ENCODE results near the gene TECRL. TPM values are rescaled to one million over a fixed set of nuclear protein-coding genes. Genes with fewer than 3 reads are reported as not detected.
A peak's percentile ranks its signal among the peaks of the same experiment; 100 is the strongest.

Gene TECRL
- total RNA-seq, 1 donor from 2014 or later = not detected

- intact Hi-C loops (cut with DNase I) = no loop called here
- DNase-seq (ENCODE audit: low spot score) (no peak), ATAC-seq (peak; percentile 32)
Observed at GRCh38 chr4:64340218-64341110, 68.8 kb downstream of the TECRL start.

GRCh38 chr4:64334964-64335363 is 74.3 kb downstream of the TECRL start:
- ATAC-seq = no peak
- intact Hi-C loops (cut with DNase I) = no loop called here
- DNase-seq (ENCODE audit: low spot score) = no peak

DNA sequence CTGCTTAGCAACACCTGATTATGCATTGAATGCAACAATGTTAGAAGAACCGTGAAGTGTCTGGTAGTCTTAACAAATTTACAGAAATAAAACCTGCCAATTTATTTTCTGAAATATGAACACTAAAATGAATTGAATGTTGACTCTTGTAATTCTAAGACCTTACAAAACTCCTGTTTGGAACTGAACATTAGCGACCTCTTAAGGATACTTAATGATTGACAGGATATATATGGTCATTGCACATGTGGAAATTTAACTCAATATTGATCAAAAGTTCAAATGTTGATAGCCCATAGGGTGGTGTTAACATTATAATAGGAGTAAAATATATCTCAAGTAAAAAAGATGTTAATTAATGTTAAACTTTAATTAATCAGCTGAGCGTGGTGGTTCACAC is 79.1 kb downstream of the TECRL start:
- intact Hi-C loops (cut with DNase I) = no loop called here
- ATAC-seq (no peak), DNase-seq (ENCODE audit: low spot score) (no peak)

DNA sequence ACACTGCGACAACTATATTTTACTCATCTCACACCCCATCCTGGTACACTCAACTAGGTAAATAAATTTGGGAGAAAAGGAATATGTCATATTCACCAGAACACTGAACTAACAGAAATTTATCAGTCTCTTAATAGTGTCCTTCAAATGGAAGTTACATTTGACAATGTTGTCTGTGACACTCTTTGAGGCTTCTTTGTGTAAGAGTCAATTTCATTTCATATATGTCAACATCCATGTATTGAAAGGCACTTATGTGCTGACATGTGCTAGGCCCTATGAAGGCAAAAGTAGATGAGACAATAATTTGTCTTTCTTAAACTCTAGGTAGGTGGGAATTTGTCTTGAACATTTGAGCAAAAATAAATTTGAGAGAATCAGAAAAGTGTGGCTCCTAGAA is 82.0 kb downstream of the TECRL start:
- intact Hi-C loops (cut with DNase I) = no loop called here
- ATAC-seq = no peak
- DNase-seq (ENCODE audit: low spot score) = no peak

GRCh38 chr4:64326507-64326906 is 82.7 kb downstream of the TECRL start:
- ATAC-seq = no peak
- no peak for DNase-seq (ENCODE audit: low spot score)
- intact Hi-C loops (cut with DNase I) = no loop called here

DNA sequence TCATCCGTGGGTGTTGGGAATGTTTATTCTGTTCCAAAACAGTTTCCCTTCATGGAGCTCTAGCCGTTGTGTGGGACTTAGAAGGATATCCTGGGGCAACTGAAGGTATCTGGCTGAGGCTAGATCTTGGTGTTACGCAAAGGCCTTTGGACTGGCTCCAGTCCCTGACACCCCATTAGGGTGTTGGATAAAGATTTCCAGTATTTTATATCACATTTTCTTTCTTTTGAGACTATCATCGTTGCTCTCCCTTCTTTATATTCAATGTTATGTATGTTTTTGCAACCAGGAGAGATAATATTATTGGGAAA is 103.0 kb downstream of the TECRL start:
- intact Hi-C loops (cut with DNase I) = no loop called here
- DNase-seq (ENCODE audit: low spot score) (no peak), ATAC-seq (no peak)

DNA sequence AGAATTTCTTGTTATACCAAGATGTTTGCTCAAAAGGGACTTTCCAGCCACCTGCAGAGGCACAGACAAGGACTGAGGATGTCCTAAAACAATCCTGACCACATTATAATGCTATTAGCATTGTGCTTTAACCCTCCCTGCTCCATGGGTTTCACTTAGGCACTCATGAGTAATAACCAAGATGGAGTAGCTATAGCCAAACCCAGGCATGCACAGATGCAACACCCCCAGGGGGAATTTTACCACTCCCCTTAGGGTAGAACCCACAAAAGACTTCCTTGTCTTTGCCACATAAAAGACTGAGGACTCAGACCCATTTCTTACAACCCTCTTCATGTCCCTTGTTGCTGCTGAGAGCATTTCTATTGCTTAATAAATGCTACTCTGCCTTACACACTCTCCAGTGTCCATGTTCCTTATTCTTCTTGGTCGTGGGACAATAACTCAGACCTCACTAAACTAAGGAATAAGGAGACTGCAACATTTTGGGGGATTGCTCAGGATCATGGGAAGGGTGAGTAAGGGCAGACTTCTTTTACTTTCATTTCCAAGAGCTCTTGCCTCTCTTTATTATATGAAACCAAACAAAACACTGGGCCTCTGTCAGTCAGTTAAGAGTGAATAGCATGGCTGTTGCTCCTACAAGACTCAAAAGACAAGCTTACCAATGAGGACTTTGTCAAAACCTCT is 103.5 kb downstream of the TECRL start:
- no peak for ATAC-seq
- intact Hi-C loops (cut with DNase I) = no loop called here

DNA sequence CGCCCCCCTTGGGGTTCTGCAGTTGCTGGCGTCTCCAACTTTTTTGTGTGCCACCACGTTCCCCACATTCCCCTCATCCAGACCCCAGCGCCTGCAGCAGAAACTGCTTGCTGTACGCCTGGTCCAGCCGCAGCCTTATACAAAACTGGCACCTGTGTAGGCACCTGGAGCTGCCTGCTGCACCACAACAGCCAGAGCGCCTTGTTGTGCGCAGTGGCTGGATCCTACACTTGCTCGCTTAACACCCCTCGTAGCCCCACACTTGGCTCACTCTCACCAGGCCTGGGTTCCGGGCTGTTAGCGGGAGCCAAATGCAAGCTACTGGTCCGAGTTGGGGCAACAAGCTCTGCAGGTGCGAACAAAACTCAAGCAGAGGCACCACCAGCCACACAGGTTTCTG is 136.8 kb downstream of the TECRL start:
- no peak for DNase-seq (ENCODE audit: low spot score)
- intact Hi-C loops (cut with DNase I) = no loop called here
- ATAC-seq = no peak

More for the DNA sequence above, 103.5 kb downstream of the TECRL start:
- no peak for DNase-seq (ENCODE audit: low spot score)

DNA sequence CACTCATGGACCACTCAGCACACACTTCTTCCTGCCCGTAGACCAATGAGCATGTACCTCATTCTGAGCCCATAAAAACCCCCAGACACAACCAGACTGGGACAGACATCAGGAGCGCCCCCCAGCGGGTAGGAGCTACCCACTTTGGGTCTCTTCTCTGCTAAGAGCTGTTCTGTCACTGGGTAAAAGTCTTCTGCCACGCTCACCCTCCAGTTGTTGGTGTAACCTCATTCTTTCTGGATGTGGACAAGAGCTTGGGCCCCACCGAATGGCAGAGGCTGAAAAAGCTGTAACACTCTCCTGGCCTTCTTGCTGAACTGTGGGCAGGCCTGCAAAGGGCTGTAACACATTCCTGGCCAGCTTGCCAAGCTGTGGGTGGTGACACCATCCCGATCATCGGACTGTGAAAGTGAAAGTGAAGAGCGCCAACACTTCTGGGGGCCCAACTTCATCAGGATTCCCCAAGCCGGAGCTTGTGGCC is 137.6 kb downstream of the TECRL start:
- ATAC-seq = no peak
- DNase-seq (ENCODE audit: low spot score) = no peak
- intact Hi-C loops (cut with DNase I) = no loop called here

DNA sequence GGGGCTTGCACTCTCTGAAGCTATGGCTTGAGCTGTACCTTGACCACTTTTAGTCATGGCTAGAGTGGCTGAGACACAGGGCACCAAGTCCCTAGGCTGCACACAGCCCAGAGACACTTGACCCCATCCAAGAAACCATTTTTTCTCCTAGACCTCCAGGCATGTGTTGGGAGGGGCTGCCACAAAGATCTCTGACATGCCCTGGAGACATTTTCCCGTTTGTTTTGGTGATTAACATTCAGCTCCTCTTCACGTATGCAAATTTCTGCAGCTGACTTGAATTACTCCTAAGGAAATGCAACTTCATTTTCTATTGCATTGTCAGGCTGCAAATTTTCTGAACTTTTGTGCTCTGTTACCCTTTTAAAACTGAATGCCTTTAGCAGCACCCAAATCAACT is 142.6 kb downstream of the TECRL start:
- ATAC-seq = no peak
- intact Hi-C loops (cut with DNase I) = no loop called here
- DNase-seq (ENCODE audit: low spot score) = no peak

DNA sequence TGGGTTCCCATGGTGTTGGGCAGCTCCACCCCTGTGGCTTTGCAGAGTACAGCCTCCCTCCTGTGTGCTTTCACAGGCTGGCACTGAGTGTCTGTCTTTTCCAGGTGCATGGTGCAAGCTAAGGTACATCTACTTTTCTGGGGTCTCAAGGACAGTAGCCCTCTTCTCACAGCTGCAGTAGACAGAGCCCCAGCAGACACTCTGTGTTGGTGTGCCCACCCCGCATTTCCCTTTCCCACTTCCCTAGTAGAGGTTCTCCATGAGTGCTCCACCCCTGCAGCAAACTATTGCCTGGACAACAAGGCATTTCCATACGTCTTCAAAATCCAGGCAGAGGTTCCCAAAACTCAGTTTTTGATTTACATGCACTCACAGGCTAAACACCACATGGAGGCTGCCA is 143.0 kb downstream of the TECRL start:
- ATAC-seq = no peak
- DNase-seq (ENCODE audit: low spot score) = no peak
- intact Hi-C loops (cut with DNase I) = no loop called here

DNA sequence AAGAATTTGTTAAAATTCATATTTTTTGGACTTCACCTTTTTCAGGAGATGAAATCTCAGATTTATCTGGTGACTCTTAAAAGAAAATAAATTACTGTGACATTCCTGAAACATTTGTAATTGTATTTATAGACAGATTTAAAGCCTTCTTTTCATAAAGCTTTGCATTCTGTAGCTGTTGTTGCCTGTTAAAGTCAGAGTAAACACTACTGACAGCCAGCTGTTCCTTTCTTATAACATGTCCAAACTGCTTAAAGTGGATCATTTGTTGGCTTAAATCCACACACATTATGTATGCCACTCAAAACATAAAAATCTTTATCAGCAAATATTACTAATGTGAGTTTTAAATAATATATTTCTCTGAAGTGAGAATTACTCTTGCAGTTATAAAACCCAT is 157.5 kb downstream of the TECRL start:
- intact Hi-C loops (cut with DNase I) = no loop called here
- ATAC-seq = no peak
- no peak for DNase-seq (ENCODE audit: low spot score)

- no peak for ATAC-seq
- intact Hi-C loops (cut with DNase I) = no loop called here
- DNase-seq (ENCODE audit: low spot score) = no peak
Observed at GRCh38 chr4:64250488-64250887, 158.8 kb downstream of the TECRL start.

DNA sequence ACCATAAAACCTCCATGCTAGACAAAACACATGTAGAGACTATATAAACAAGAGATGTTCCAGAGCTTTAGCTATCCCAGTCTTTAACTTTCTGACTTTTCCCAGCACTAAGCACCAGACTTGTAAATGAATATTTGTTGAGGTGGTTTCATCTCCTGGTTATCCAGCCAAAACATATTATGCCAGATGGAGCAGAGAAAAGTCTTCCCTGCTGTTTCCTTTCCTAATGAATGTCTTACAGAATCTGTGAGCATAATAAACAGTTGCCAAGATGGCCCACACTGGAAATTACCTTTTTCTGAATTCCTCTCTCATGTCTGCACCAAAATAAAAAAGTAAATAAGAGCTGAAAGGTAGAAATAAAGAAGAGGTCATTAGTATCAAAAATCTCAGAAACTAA is 159.2 kb downstream of the TECRL start:
- intact Hi-C loops (cut with DNase I) = no loop called here
- no peak for ATAC-seq
- DNase-seq (ENCODE audit: low spot score) = no peak

GRCh38 chr4:64248186-64248585 is 161.1 kb downstream of the TECRL start:
- ATAC-seq (no peak), DNase-seq (ENCODE audit: low spot score) (no peak)
- intact Hi-C loops (cut with DNase I) = no loop called here

DNA sequence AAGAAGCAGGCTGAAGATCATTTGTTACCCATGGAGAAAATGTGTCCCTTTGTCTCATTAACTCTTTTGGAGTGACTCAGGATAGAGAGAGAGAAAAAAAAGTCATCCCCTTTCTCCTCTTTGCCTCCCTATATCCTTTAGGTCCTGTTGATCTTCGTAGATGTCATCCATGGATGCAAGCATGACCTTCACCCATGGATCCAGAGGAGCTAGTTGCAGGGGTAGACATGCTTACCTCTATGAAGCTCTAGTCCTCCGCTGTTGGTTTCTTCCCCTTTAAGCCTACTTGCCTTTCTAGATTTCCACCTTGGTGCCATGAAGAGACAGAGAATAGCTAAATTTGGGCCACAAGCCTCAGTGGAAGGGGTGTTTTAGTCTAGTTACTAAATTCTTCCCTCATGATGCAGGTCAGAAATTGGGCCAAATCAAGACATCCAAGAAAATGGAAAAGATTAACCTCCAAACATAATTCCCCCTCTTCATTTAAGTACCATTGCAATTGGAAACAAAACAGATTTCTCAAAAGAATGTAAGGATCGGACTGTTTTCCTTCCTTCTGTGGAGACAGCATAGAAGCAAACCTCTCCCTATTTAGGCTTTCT is 178.4 kb downstream of the TECRL start:
- intact Hi-C loops (cut with DNase I) = no loop called here
- DNase-seq (ENCODE audit: low spot score) (no peak), ATAC-seq (no peak)

Measured in sciatic nerve (tissue), 2 donors.